Breast epithelium (tissue), 4 donors: ENCODE data around the gene PLEKHA6. TPM values are rescaled to one million over a fixed set of nuclear protein-coding genes. Genes with fewer than 3 reads are reported as not detected.

Experiments used
- DNase-seq, 2 donors: peaks; one replicate each; pipeline ENCODE4 v3.0.0-alpha.2; 2019; ENCODE audit warnings: low spot score in 2 of 2
- H3K27ac ChIP-seq, 2 donors: fragments of 200-600 bp; sonication (generic) in 1 of 2; one replicate each; pipeline ENCODE4 v1.5.1; 2016 to 2019; ENCODE audit warnings: mild to moderate bottlenecking in 1 of 2
- H3K27me3 ChIP-seq, 2 donors: fragments of 200-600 bp; sonication (generic) in 1 of 2; one replicate each; pipeline versions ENCODE4 v1.5.1 to v1.6.0; 2017 to 2019; ENCODE audit warnings: control low read depth in 1 of 2, mild to moderate bottlenecking in 1 of 2
- H3K36me3 ChIP-seq: fragments of 200-600 bp; one replicate; pipeline ENCODE4 v1.5.1; 2019
- H3K4me1 ChIP-seq, 2 donors: fragments of 200-600 bp; sonication (generic); one replicate each; pipeline ENCODE4 v1.5.1; 2016 to 2019; ENCODE audit warnings: control low read depth in 1 of 2
- H3K4me3 ChIP-seq, 3 donors: fragments of 200-600 bp; sonication (generic); 1 replicate in 2 of 3; 2 replicates in 1 of 3; pipeline ENCODE4 v1.5.1; 2016 to 2019; ENCODE audit warnings: mild to moderate bottlenecking in 3 of 3, moderate library complexity in 2 of 3
- H3K9me3 ChIP-seq, 2 donors: fragments of 200-600 bp; sonication (generic) in 1 of 2; one replicate each; pipeline ENCODE4 v1.5.1; 2016 to 2019; ENCODE audit warnings: control low read depth in 1 of 2
- POLR2A ChIP-seq: fragments of 450-650 bp; IDR thresholded peaks from one replicate; pipeline ENCODE4 v1.6.1; 2016; ENCODE audit warnings: antibody characterized with exemption, mild to moderate bottlenecking, moderate library complexity
- POLR2AphosphoS5 ChIP-seq, 3 donors: sonication (generic); formaldehyde crosslinking; IDR thresholded peaks; one replicate each; pipeline ENCODE4 v1.6.1; 2017; ENCODE audit warnings: antibody characterized with exemption in 3 of 3
- intact Hi-C: fragments of 100-400 bp; cut with DNase I; formaldehyde crosslinking; loops from one replicate; pipeline ENCODE4 v1.15.1; 2023; ENCODE audit warnings: low total_unique reads
- total RNA-seq, 3 donors: library from RNA; depleted of rRNA; stranded (reverse); fragments of >200 nt; gene quantifications; one replicate each; pipeline ENCODE4 v1.1.0, GENCODE V29; 2016
- TF ChIP-seq, protein P1 (sequence below), 3 donors: fragments of 450-650 bp; IDR thresholded peaks; one replicate each; pipeline ENCODE4 v1.5.1; 2016 to 2017; ENCODE audit warnings: antibody characterized with exemption in 3 of 3, mild to moderate bottlenecking in 3 of 3, moderate library complexity in 3 of 3

PLEKHA6 gene
- total RNA-seq, 3 donors from 2014 or later, result 1.4 to 34.0 (median 17.7) TPM

DNA sequence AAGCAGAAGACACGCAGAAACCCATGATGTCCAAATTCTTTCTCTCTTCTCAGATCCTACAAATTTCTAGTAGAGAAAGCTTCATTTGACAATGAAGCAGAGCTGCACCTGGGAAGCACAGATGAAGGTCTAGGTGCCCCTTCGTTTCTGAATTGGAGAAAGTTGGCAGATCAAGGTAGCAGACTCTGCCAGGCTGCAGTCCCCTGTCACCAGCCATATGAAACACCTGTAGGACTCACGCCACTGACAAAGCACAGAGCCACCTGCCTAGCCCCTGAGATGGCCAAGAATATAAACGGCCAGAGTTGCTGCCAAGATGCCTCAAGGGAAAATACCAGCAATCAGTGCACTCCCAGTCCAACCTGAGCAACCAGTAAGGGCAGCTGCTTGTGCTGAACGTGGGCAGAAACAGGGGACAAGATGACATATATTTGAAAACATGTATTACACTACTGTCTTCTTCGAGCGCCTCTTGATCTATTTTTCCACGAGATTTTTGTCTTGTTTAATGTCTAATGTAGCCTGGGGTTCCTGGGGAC lies 20.6 kb upstream of the PLEKHA6 start:
- H3K9me3 ChIP-seq, result no peaks in the 10 kb centered on the region
- H3K27ac ChIP-seq, result peak overlapping the region; percentile 38 to 71
- H3K4me3 ChIP-seq, result no peak overlapping the region
- H3K36me3 ChIP-seq, result no peaks in the 10 kb centered on the region
- TF ChIP-seq POLR2AphosphoS5 (IDR thresholded peaks at IDR 0.05) (peak in 1 of 3 donors; percentile 78), POLR2A (no peak)
- DNase-seq, result peak; percentile 65 to 78
- intact Hi-C loops, result no loop called here
- no peaks in the 10 kb centered on the region for H3K27me3 ChIP-seq
- peaks cover 0 to 8% of the 10 kb centered on the region in 2 donors for H3K4me1 ChIP-seq

DNA sequence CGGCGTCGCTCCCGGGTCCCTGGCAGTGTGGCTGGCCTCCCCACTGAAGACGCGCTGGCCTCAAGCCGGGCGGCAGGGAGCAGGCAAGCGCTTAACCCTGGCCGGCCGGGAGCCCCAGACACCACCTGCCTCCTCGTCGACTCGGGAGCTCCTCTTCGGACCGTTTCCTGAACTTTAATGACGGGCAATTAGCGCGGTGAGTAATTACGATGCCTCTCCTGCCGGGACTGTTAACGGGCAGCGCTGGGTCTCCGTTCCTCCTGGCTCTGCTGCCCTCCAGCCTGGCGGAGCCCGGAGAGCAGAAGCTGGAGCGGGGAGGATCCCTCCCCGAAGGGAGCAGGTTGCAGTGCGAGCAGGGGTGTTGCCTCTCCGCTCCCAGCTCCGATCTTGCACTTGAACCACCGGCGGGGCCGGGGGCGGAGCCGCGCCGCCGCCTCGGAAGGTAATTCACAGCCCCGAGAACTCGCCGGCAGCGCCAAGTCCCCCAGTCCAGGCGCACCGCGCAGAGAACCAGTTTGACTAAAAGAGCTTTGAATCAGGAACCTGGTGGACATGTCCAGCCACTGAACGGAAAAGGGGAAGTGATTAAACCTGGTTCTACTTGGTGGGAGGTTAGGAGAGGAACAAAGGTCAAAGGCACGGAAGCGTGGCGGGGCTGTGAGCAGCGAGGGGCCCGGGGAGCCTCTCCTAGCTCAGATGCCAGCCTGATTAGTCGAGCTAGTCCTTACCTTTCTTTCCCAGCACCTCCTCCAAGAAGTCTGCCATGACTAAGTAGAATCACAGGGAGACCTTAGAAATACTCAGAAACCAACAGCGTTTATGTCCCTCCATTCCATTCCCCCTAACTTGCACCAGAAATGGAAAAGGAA lies 18.3 kb upstream of the PLEKHA6 start:
- intact Hi-C loops, result no loop called here
- Histone ChIP-seq H3K4me1 (peaks cover 0 to 8% of the 10 kb centered on the region in 2 donors), H3K27me3 (no peaks in the 10 kb centered on the region), H3K9me3 (no peaks in the 10 kb centered on the region), H3K27ac (peak overlapping the region; percentile 2 to 45), H3K36me3 (no peaks in the 10 kb centered on the region), H3K4me3 (peak overlapping the region; percentile 37 to 69 (median 60))
- DNase-seq, result no peak
- TF ChIP-seq, protein P1, sequence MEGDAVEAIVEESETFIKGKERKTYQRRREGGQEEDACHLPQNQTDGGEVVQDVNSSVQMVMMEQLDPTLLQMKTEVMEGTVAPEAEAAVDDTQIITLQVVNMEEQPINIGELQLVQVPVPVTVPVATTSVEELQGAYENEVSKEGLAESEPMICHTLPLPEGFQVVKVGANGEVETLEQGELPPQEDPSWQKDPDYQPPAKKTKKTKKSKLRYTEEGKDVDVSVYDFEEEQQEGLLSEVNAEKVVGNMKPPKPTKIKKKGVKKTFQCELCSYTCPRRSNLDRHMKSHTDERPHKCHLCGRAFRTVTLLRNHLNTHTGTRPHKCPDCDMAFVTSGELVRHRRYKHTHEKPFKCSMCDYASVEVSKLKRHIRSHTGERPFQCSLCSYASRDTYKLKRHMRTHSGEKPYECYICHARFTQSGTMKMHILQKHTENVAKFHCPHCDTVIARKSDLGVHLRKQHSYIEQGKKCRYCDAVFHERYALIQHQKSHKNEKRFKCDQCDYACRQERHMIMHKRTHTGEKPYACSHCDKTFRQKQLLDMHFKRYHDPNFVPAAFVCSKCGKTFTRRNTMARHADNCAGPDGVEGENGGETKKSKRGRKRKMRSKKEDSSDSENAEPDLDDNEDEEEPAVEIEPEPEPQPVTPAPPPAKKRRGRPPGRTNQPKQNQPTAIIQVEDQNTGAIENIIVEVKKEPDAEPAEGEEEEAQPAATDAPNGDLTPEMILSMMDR (IDR thresholded peaks at IDR 0.05), result no peak
- TF ChIP-seq POLR2AphosphoS5 (IDR thresholded peaks at IDR 0.05) (no peak), POLR2A (no peak)

DNA sequence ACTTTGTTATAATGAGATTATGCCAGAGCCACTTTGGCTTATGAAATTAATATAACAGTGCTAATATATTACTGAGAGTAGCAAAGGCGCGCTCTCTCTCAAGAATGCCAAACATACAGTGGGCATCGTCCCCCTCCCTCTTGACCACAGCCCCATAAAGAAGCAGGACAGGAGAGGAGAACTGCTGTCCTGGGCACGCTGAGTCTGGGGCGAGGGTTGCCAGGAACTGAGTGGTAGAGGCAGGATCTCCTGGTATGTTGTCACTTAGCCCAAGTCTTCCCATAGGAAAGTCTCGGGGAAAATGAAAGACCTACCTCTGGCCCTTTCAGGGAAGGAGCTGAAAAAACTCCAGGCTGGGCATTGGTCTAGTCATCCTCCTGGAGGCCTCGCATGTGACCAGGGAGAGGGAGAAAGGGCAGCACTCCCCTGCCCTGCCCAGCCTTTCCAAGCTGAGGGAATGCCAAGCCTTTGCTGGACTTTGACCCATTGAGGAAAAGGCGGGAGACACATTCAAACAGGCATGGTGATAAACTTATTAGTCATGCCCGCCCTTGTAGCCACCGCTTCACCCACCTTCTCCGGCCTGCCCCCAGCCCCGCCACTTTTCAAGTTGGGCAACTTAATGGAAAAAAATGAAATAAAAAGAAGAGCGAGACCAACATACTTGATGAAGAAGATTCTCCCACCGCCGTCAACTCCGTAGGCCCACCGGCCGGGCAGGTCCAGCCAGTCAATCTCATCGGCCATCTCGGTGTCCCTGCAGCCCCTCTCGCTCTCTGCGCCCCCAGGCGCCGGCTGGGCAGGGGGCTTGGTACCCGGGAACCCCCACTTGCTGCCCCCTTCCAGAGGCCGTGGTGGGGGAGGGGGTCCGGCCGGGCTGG lies 17.4 kb upstream of the PLEKHA6 start:
- no peak for DNase-seq
- peak overlapping the region; percentile 37 to 69 (median 60) for H3K4me3 ChIP-seq
- H3K27ac ChIP-seq, result peak overlapping the region; percentile 2 to 45
- TF ChIP-seq, protein P1 (IDR thresholded peaks at IDR 0.05), result no peak
- TF ChIP-seq POLR2A (no peak), POLR2AphosphoS5 (IDR thresholded peaks at IDR 0.05) (no peak)
- no peaks in the 10 kb centered on the region for H3K9me3 ChIP-seq
- H3K4me1 ChIP-seq, result peaks cover 0 to 8% of the 10 kb centered on the region in 2 donors
- intact Hi-C loops, result no loop called here
- H3K36me3 ChIP-seq, result no peaks in the 10 kb centered on the region
- H3K27me3 ChIP-seq, result no peaks in the 10 kb centered on the region

DNA sequence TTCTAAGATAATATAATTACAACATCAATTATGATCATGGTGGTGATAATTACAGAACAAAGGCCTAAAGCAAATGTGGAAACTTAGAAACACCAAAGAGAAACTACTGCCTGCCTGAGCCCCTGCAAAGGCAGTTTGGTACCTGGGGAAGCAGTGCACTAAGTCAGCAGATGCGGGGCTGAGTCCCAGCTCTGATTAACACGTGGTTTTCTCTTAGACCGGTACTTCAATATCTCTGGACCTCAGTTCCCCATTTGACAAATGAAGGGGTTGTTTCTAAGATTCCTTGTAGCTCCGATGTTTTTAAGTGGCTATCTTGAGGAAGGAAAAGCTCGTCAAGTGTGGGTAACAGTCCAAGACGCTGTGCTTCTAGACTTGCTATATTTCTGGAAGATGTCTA lies 16.7 kb upstream of the PLEKHA6 start:
- H3K36me3 ChIP-seq, result no peaks in the 10 kb centered on the region
- no peak overlapping the region for H3K4me3 ChIP-seq
- peaks cover 0 to 8% of the 10 kb centered on the region in 2 donors for H3K4me1 ChIP-seq
- no peaks in the 10 kb centered on the region for H3K9me3 ChIP-seq
- intact Hi-C loops, result no loop called here
- H3K27ac ChIP-seq, result no peak overlapping the region
- H3K27me3 ChIP-seq, result no peaks in the 10 kb centered on the region
- TF ChIP-seq, protein P1 (IDR thresholded peaks at IDR 0.05), result no peak
- no peak for DNase-seq

DNA sequence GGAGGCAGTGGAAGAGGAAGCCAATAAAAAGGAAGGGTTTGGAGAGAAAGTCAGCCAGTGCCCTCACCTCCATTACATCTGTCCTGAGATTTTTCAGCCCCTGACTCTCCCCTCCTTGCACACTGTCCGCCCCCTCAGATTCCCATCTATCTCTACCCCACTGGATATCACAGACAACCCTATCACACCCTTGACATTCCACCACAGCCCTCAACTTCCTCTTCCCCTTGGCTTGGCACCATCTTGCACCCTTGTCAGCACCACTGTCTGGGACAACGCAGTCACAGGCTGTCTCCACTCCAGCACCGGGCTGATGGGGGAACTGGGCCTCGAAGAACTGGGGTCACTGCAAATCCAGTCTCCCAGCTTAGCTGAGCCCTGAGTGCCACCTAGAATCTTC lies 14.2 kb upstream of the PLEKHA6 start:
- intact Hi-C loops, result no loop called here
- TF ChIP-seq, protein P1 (IDR thresholded peaks at IDR 0.05), result no peak
- TF ChIP-seq POLR2AphosphoS5 (IDR thresholded peaks at IDR 0.05), result no peak
- Histone ChIP-seq H3K4me3 (no peak overlapping the region), H3K27ac (no peak overlapping the region), H3K4me1 (peaks cover 0 to 8% of the 10 kb centered on the region in 2 donors), H3K9me3 (no peaks in the 10 kb centered on the region), H3K36me3 (no peaks in the 10 kb centered on the region), H3K27me3 (no peaks in the 10 kb centered on the region)
- DNase-seq, result no peak
